ENCODE measurements around the gene ATP8B1.

DNA sequence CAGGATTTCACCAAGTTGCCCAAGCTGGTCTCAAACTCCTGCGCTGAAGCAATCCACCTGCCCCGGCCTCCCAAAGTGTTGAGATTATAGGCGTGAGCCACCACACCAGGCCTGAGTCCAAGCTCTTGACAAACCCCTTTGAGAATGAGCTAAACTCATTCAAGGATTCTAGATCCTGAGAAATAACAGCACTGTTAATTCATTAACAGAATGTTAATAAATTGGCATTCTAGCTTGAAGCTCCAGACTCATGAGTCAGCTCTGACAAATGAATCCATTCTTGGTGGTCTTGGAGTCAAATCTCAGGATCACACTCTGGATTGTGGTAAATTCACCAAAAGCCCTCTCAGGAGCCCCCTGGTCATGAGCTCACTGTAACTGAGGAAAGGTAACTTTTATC, 183.2 kb downstream of the ATP8B1 start:
- TF ChIP-seq CTCF (conservative IDR thresholded peaks at IDR 0.05; ENCODE audit: low read length) (no peak), EZH2phosphoT487 (IDR thresholded peaks at IDR 0.05; ENCODE audit: borderline replicate concordance) (no peak)

Measured in Loucy (cell line).